SH-SY5Y (cell line): Measurements from ENCODE around the gene EDNRB.

Experiments used
- GATA2 ChIP-seq: IDR thresholded peaks from 2 replicates; pipeline ENCODE4 v1.6.1; 2011; ENCODE audit warnings: mild to moderate bottlenecking, low read depth, low read length
- GATA3 ChIP-seq: IDR thresholded peaks from 2 replicates; pipeline ENCODE4 v1.6.1; 2011; ENCODE audit warnings: low read depth, mild to moderate bottlenecking, low read length, moderate library complexity

DNA sequence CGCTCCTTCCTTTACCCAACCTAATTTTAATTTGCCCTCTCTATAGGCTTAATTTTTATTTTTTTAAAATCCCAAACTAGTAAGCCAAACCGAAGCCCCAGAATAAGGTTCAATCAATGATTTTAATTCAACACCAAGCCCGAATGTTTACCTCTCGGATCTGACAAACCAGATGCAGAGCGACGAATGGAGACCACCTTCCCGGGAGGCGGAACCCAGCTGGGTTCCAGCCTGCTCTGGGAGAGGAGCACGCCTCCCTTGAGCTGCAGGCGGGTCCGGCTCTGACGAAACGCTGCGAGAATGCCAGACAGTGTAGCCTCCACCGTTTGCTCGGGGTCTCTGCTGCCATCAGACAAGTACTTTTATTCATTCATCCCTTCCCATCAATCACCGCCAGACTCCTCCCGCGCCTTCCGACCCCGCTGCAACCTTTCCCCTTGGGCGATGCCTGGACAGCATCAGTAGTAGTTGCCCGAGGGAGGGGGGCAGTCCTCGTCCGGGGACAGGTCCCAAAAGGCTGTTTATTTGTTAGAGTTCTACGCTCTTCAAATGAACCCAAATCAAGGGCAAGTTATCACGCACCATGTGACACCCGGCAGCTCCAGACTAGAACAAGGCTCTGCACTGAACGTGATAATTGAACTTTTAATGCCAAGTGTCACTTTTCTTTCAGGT is 752 bp upstream of the EDNRB start:
- TF ChIP-seq GATA3 (no peak), GATA2 (no peak)
